Right atrium auricular region (tissue), 2 donors: ENCODE measurements around the gene SLC1A6. TPM values are rescaled to one million over a fixed set of nuclear protein-coding genes. Genes with fewer than 3 reads are reported as not detected.

Experiments used
- DNase-seq: peaks from one replicate; pipeline ENCODE4 v3.0.0-alpha.2; 2019; ENCODE audit warnings: low spot score
- H3K27ac ChIP-seq, 2 donors: fragments of 200-600 bp; sonication (generic); 1 replicate in 1 of 2; 2 replicates in 1 of 2; pipeline ENCODE4 v1.5.1; 2016 to 2019
- H3K27me3 ChIP-seq, 2 donors: fragments of 200-600 bp; sonication (generic); one replicate each; pipeline versions ENCODE4 v1.5.1 to v1.6.0; 2017 to 2019
- H3K36me3 ChIP-seq: fragments of 200-600 bp; sonication (generic); one replicate; pipeline ENCODE4 v1.5.1; 2016
- H3K4me1 ChIP-seq, 2 donors: fragments of 200-600 bp; sonication (generic); one replicate each; pipeline versions ENCODE4 v1.5.1 to v1.6.0; 2017 to 2019
- H3K4me3 ChIP-seq, 2 donors: fragments of 200-600 bp; sonication (generic); 1 replicate in 1 of 2; 2 replicates in 1 of 2; pipeline ENCODE4 v1.5.1; 2017 to 2019; ENCODE audit warnings: mild to moderate bottlenecking in 1 of 2, moderate library complexity in 1 of 2
- H3K9me3 ChIP-seq, 2 donors: fragments of 200-600 bp; sonication (generic); one replicate each; pipeline ENCODE4 v1.5.1; 2019
- CTCF ChIP-seq, 2 donors: fragments of 200-600 bp; sonication (generic); IDR thresholded peaks; one replicate each; pipeline ENCODE4 v1.5.1; 2019; ENCODE audit warnings: antibody characterized with exemption in 2 of 2
- total RNA-seq, 2 donors: library from RNA; depleted of rRNA; stranded (reverse); fragments of >200 nt; gene quantifications; one replicate each; pipeline ENCODE4 v1.1.0, GENCODE V29; 2016

The SLC1A6 gene
- total RNA-seq, 2 donors from 2014 or later: not detected

DNA sequence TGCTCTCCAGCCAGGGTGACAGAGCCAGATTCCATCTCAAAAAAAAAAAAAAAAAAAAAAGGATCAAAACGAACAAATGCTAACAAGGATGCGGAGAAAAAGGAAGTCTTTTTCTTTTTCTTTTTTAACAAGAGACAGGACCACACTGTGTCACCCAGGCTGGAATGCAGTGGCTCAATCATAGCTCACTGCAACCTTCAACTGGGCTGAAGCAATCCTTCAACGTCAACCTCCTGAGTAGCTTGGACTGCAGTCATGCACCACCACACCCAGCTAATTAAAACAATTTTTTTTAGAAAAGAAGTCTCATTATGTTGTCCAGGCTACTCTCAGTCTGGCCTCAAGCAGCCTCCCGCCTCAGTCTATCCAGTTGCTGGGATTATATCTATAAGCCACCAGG lies 73.0 kb downstream of the SLC1A6 start:
- no peak for TF ChIP-seq CTCF (IDR thresholded peaks at IDR 0.05)
- no peak for DNase-seq
- H3K27me3 ChIP-seq: no peaks in the 10 kb centered on the region
- no peaks in the 10 kb centered on the region for H3K4me1 ChIP-seq
- H3K4me3 ChIP-seq: no peak overlapping the region
- H3K27ac ChIP-seq: no peak overlapping the region
- no peaks in the 10 kb centered on the region for H3K36me3 ChIP-seq
- no peaks in the 10 kb centered on the region for H3K9me3 ChIP-seq

- no peaks in the 10 kb centered on the region for H3K27me3 ChIP-seq
- H3K27ac ChIP-seq: no peak overlapping the region
- no peaks in the 10 kb centered on the region for H3K4me1 ChIP-seq
- no peaks in the 10 kb centered on the region for H3K9me3 ChIP-seq
- no peaks in the 10 kb centered on the region for H3K36me3 ChIP-seq
- no peak overlapping the region for H3K4me3 ChIP-seq
- no peak for TF ChIP-seq CTCF (IDR thresholded peaks at IDR 0.05)
- DNase-seq: no peak
These were observed 77.9 kb downstream of the SLC1A6 start for GRCh38 chr19:14901675-14902260.

Other genes starting within 250 kb of the SLC1A6 start
- gene ADGRE2, start 201.3 kb downstream of the SLC1A6 start, total RNA-seq: 1 to 10 TPM; 1.1 to 1.6 TPM
- not detected for gene OR7A5, start 144.7 kb downstream of the SLC1A6 start, total RNA-seq
- gene OR7C1, start 144.7 kb downstream of the SLC1A6 start, total RNA-seq: not detected
- not detected for gene OR7A10, start 130.9 kb downstream of the SLC1A6 start, total RNA-seq
- gene OR7A17, start 93.7 kb downstream of the SLC1A6 start, total RNA-seq: not detected
- gene OR7C2, start 38.4 kb downstream of the SLC1A6 start, total RNA-seq: not detected
- gene CASP14, start 69.6 kb upstream of the SLC1A6 start, total RNA-seq: not detected
- gene OR1I1, start 102.3 kb upstream of the SLC1A6 start, total RNA-seq: not detected
- gene SYDE1, start 127.5 kb upstream of the SLC1A6 start, total RNA-seq: 10 to 100 TPM; 17.3 to 28.9 TPM
- gene NOTCH3, start 221.1 kb upstream of the SLC1A6 start, total RNA-seq: 10 to 100 TPM; 16.8 to 34.2 TPM